GM19099 (cell line): ENCODE data around the gene ZNF575.
A peak's percentile ranks its signal among the peaks of the same experiment; 100 is the strongest.

Source experiments
- POLR2A ChIP-seq: IDR thresholded peaks from 3 replicates; pipeline ENCODE4 v1.6.1; 2011; ENCODE audit warnings: low read depth; ENCODE audit not compliant: insufficient read length; ENCODE audit errors: extremely low read depth

ZNF575 gene

GRCh38 chr19:43532962-43533545, at the start of gene ZNF575:
TSS of gene ZNF575 (plus strand) at chr19:43533188. CDS start at chr19:43534423, 1,235 bp downstream.
- peak; percentile 59 for TF ChIP-seq POLR2A

GRCh38 chr19:43483281-43483680, 49.7 kb upstream of the ZNF575 start:
- no peak for TF ChIP-seq POLR2A

GRCh38 chr19:43485951-43486350, 47.0 kb upstream of the ZNF575 start:
- no peak for TF ChIP-seq POLR2A

- TF ChIP-seq POLR2A = no peak
Observed at GRCh38 chr19:43486412-43486811, 46.6 kb upstream of the ZNF575 start.

- no peak for TF ChIP-seq POLR2A
Observed at GRCh38 chr19:43488179-43488578, 44.8 kb upstream of the ZNF575 start.

GRCh38 chr19:43489310-43489709, 43.7 kb upstream of the ZNF575 start:
- no peak for TF ChIP-seq POLR2A

GRCh38 chr19:43489979-43490599, 42.9 kb upstream of the ZNF575 start:
- no peak for TF ChIP-seq POLR2A

GRCh38 chr19:43490759-43491158, 42.2 kb upstream of the ZNF575 start:
- TF ChIP-seq POLR2A = no peak

- no peak for TF ChIP-seq POLR2A
Observed at GRCh38 chr19:43495082-43495481, 37.9 kb upstream of the ZNF575 start.

GRCh38 chr19:43496960-43497359, 36.0 kb upstream of the ZNF575 start:
- TF ChIP-seq POLR2A = no peak

GRCh38 chr19:43498233-43498842, 34.6 kb upstream of the ZNF575 start:
- no peak for TF ChIP-seq POLR2A

- TF ChIP-seq POLR2A = no peak
Observed at GRCh38 chr19:43499042-43499441, 33.9 kb upstream of the ZNF575 start.

GRCh38 chr19:43501661-43502418, 31.1 kb upstream of the ZNF575 start:
- no peak for TF ChIP-seq POLR2A

- no peak for TF ChIP-seq POLR2A
Observed at GRCh38 chr19:43502419-43502976, 30.5 kb upstream of the ZNF575 start.

GRCh38 chr19:43503501-43504425, 29.2 kb upstream of the ZNF575 start:
- TF ChIP-seq POLR2A = peak; percentile 70
